Ishikawa (cell line): Measurements from ENCODE around the gene SVBP.

ENCODE experiments used
- CEBPB ChIP-seq: IDR thresholded peaks from 2 replicates; pipeline ENCODE4 v1.6.1; 2012
- CREB1 ChIP-seq: IDR thresholded peaks from 2 replicates; pipeline ENCODE4 v1.6.1; 2012; ENCODE audit warnings: low read depth
- EGR1 ChIP-seq: IDR thresholded peaks from 2 replicates; pipeline ENCODE4 v1.6.1; 2012
- EP300 ChIP-seq: IDR thresholded peaks from 2 replicates; pipeline ENCODE4 v1.6.1; 2012; ENCODE audit warnings: borderline replicate concordance
- FOXM1 ChIP-seq: IDR thresholded peaks from 2 replicates; pipeline ENCODE4 v1.6.1; 2012; ENCODE audit warnings: low read depth, borderline replicate concordance
- MAX ChIP-seq: IDR thresholded peaks from 2 replicates; pipeline ENCODE4 v1.6.1; 2012
- NFIC ChIP-seq: IDR thresholded peaks from 2 replicates; pipeline ENCODE4 v1.6.1; 2012
- RAD21 ChIP-seq: IDR thresholded peaks from 2 replicates; pipeline ENCODE4 v1.6.1; 2012; ENCODE audit warnings: low read depth
- TAF1 ChIP-seq: IDR thresholded peaks from 2 replicates; pipeline ENCODE4 v1.6.1; 2012; ENCODE audit warnings: low read depth, mild to moderate bottlenecking
- TCF12 ChIP-seq: IDR thresholded peaks from 2 replicates; pipeline ENCODE4 v1.6.1; 2012; ENCODE audit warnings: low read depth
- TEAD4 ChIP-seq: IDR thresholded peaks from 2 replicates; pipeline ENCODE4 v1.6.1; 2012
- USF1 ChIP-seq: IDR thresholded peaks from 2 replicates; pipeline ENCODE4 v1.6.1; 2012
- YY1 ChIP-seq: IDR thresholded peaks from 2 replicates; pipeline ENCODE4 v1.6.1; 2012; ENCODE audit warnings: low read depth
- ZBTB7A ChIP-seq: IDR thresholded peaks from 2 replicates; pipeline ENCODE4 v1.6.1; 2012; ENCODE audit warnings: low read depth
- TF ChIP-seq, protein P1 (sequence below): IDR thresholded peaks from 2 replicates; pipeline ENCODE4 v1.6.1; 2012; ENCODE audit warnings: low read depth, mild to moderate bottlenecking

Gene SVBP

DNA sequence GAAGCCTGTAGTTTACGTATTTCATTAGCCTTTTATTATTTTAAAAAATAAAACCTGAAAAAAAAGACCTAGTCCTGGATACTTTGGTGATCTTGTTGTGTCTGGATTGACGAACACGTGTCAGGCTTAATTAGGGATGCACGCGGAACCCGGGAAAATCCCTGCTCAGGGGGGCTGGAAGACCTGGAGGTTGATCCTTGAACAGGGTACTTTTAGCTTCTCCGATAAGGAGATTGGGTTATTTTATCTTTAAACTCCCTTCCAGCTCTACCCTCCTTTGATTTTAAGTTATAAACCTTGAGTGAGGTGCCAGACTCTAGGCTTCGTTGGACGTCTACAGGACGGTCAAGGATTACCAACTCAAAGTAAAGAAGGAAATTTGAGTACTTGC lies 28.7 kb upstream of the SVBP start:
- TF ChIP-seq MAX (no peak), TAF1 (no peak), ZBTB7A (no peak), RAD21 (no peak), USF1 (no peak), TEAD4 (no peak), TCF12 (no peak), CREB1 (no peak)

GRCh38 chr1:42845193-42845592 lies 28.0 kb upstream of the SVBP start:
- TF ChIP-seq TEAD4 (no peak), USF1 (no peak), FOXM1 (no peak), RAD21 (no peak), NFIC (no peak), EGR1 (no peak), EP300 (no peak), TAF1 (no peak), YY1 (no peak)

DNA sequence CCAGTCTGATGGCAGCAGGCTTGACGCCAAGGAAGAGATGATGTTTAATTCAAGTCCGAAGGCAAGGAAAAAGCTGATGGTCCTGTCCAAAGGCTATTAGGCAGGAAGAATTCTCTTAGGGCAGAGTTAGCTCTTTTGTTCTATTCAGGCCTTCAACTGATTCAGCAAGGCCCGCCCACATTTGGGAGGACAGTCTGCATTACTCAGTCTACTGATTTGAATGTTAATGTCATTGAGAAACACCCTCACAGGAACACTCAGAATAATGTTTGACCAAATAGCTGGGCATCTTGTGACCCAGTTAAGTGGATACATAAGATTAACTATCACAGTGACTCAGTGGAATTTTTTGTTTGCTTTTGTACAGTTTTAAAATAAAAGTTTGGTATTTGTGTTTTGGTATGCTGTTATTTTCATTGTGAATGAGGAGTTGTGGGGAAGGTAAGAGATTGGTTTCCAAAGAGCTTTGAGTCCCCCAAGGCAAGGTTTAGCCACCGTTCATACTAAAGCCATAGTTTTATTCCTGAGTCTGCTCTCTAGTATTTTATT lies 27.5 kb upstream of the SVBP start:
- TF ChIP-seq CEBPB (no peak), EP300 (no peak), TEAD4 (no peak), MAX (no peak), NFIC (no peak), USF1 (no peak), ZBTB7A (no peak), YY1 (no peak), EGR1 (no peak), TCF12 (no peak), RAD21 (no peak)
- TF ChIP-seq, protein P1, sequence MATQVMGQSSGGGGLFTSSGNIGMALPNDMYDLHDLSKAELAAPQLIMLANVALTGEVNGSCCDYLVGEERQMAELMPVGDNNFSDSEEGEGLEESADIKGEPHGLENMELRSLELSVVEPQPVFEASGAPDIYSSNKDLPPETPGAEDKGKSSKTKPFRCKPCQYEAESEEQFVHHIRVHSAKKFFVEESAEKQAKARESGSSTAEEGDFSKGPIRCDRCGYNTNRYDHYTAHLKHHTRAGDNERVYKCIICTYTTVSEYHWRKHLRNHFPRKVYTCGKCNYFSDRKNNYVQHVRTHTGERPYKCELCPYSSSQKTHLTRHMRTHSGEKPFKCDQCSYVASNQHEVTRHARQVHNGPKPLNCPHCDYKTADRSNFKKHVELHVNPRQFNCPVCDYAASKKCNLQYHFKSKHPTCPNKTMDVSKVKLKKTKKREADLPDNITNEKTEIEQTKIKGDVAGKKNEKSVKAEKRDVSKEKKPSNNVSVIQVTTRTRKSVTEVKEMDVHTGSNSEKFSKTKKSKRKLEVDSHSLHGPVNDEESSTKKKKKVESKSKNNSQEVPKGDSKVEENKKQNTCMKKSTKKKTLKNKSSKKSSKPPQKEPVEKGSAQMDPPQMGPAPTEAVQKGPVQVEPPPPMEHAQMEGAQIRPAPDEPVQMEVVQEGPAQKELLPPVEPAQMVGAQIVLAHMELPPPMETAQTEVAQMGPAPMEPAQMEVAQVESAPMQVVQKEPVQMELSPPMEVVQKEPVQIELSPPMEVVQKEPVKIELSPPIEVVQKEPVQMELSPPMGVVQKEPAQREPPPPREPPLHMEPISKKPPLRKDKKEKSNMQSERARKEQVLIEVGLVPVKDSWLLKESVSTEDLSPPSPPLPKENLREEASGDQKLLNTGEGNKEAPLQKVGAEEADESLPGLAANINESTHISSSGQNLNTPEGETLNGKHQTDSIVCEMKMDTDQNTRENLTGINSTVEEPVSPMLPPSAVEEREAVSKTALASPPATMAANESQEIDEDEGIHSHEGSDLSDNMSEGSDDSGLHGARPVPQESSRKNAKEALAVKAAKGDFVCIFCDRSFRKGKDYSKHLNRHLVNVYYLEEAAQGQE = no peak

DNA sequence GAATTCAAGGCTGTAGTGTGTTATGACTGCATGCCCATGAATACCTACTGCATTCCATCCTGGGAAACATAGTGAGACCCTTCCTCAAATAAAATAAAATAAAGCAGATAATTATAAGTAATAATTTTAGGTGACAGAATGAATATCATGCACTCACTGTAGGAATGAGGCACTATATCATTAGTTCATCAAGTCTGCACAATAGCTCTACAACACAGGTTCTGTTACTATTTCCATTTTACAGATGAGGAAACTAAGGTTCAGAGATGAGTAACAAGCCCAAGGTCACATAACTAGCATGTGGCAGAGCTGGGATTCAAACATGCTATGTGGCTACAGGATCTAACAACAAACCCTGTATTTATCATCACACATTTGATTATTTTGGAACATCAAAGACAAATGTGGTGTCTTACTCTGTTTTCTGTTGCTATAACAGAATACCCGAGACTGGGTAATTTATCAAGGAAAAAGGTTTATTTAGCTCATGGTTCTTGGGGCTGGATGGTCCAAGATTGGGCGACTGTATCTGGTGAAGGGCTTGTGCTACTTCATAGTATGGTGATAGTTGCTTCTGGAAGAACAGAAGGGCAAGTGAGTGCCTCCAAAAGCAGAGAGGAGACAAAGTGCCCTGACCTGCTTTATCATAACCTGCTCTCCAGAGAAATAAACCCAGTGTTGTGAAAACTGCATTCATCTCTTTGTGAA lies 24.4 kb upstream of the SVBP start:
- TF ChIP-seq EGR1 = no peak
- no peak for TF ChIP-seq CEBPB
- TF ChIP-seq YY1 = no peak

DNA sequence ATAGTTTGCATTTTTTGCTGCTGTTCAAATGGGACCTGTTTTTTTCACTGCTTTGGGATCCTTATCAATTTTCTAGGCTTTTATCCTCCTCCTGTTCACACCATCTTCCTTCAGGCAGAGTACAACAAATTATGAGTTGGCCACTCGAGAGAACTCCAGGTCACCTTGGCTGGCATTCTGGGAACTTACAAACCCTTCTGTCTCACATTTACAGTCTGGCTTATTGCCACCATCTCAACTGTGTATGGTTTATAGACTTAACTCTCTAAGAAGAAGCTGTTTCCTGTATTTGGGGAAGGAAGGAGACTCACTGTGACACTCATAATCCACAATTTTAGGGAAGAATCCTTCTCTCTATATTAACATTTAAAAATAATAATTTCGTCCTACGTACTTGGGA lies 23.8 kb upstream of the SVBP start:
- no peak for TF ChIP-seq EGR1
- TF ChIP-seq, protein P1 = no peak

DNA sequence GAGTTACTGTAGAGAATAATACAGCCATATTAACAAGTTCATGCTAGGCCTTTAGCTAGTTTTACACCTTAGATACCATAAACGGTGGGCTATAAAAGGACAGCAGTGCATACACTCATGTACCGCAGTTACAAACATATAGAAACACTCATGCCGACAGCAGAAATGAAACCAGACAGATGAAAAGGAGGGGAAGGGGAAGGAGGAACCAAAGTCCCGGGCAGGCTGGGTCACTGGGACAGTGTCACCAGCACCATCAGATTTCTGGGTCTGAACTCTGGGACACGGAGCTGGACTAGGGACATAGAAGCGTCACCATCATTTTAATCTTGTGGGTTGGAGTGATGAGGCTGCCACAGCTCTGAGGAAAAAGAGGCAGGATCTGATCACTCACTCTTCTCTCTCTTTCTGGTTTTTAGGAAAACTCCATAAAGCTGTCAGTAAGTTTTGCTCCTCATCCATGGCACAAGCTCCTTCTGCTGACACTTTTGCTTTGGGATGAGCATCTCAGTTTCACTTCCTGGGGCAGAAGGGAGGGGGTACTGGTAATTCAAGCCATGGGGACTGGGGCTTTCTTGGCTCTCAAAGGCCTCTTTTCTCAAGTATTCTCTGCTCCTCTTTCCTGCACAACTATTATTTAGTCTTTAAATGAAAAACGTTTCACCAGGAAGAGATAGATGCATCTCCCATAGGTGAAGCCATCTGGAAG lies 21.4 kb upstream of the SVBP start:
- TF ChIP-seq TAF1 = no peak
- TF ChIP-seq CREB1 = no peak
- no peak for TF ChIP-seq FOXM1
- no peak for TF ChIP-seq CEBPB
- TF ChIP-seq TEAD4 = no peak
